Right lobe of liver (tissue), 6 donors: ENCODE data around the gene SH3BGRL2. TPM values are rescaled to one million over a fixed set of nuclear protein-coding genes. Genes with fewer than 3 reads are reported as not detected.
A peak's percentile ranks its signal among the peaks of the same experiment; 100 is the strongest.
"Not testable (repeated sequence)": the region's sequence is repeated elsewhere in the genome, so short reads cannot be mapped to it uniquely, and the experiment has no call there.

Source experiments
- ATAC-seq, 4 donors: fragments of 200-7000 bp; cut with Tn5 transposase; one replicate each; pipeline ENCODE4 v1.9.1; 2020; ENCODE audit warnings: mild to moderate bottlenecking in 4 of 4, moderate library complexity in 4 of 4
- DNase-seq, 3 donors: peaks; one replicate each; pipeline ENCODE4 v3.0.0-alpha.2; 2020
- H3K27ac ChIP-seq, 3 donors: fragments of 200-600 bp; one replicate each; pipeline ENCODE4 v1.8.0; 2022
- H3K27me3 ChIP-seq, 2 donors: fragments of 200-600 bp; one replicate each; pipeline ENCODE4 v1.8.0; 2022
- H3K36me3 ChIP-seq, 4 donors: fragments of 200-600 bp; sonication (generic) in 1 of 4; one replicate each; pipeline versions ENCODE4 v1.5.1 to v1.8.0; 2017 to 2022; ENCODE audit warnings: control low read depth in 1 of 4
- H3K4me1 ChIP-seq, 4 donors: fragments of 200-600 bp; sonication (generic) in 1 of 4; one replicate each; pipeline versions ENCODE4 v1.5.1 to v1.8.0; 2017 to 2022; ENCODE audit warnings: control low read depth in 1 of 4
- H3K4me3 ChIP-seq, 3 donors: fragments of 200-600 bp; one replicate each; pipeline ENCODE4 v1.8.0; 2022
- H3K9me3 ChIP-seq, 4 donors: fragments of 200-600 bp; sonication (generic) in 1 of 4; one replicate each; pipeline versions ENCODE4 v1.5.1 to v1.8.0; 2017 to 2022; ENCODE audit warnings: control low read depth in 1 of 4
- CTCF ChIP-seq, 4 donors: fragments of 200-600 bp in 3 of 4; fragments of 450-650 bp in 1 of 4; IDR thresholded peaks; one replicate each; pipeline versions ENCODE4 v1.5.1 to v1.8.0; 2016 to 2022; ENCODE audit warnings: antibody characterized with exemption in 4 of 4, mild to moderate bottlenecking in 2 of 4
- POLR2A ChIP-seq: fragments of 450-650 bp; IDR thresholded peaks from one replicate; pipeline ENCODE4 v1.6.1; 2017; ENCODE audit warnings: antibody characterized with exemption, mild to moderate bottlenecking
- WGBS: methylation state at CpG from one replicate; pipeline ENCODE4 v1.1.6; 2018; ENCODE audit warnings: low coverage, low lambda C conversion rate; ENCODE audit not compliant: insufficient coverage; ENCODE audit errors: missing lambda C conversion rate; 5-methylcytosine and 5-hydroxymethylcytosine counted together
- intact Hi-C, 2 donors: fragments of 100-400 bp; cut with DNase I; formaldehyde crosslinking; loops; one replicate each; pipeline versions ENCODE4 v1.11.2 to v1.14.1; 2022
- total RNA-seq, 6 experiments: library from RNA; depleted of rRNA in 2 of 6; stranded (reverse); fragments of >200 nt in 2 of 6; fragmentation: NEBNext Ultra II Directional in 3 of 6; extraction: Animal tissue kit (Norgen Biotek cat#: 25700) in 3 of 6; gene quantifications; one replicate each; pipeline versions ENCODE4 v1.1.0 to v1.2.4, GENCODE V29; 2016 to 2023
- donor health status: DM: no; HTN: yes; CAD: no.
- donor health status: DM: no; HTN: no; CAD: no.
- donor health status: DM: no; HTN: no; CAD: no.
- donor health status: DM: no; HTN: yes; CAD: no.
- donor health status: DM: no; HTN: yes; CAD: no.

Gene SH3BGRL2
- total RNA-seq, 6 experiments from 2014 or later = 15.0 to 66.0 (median 39.5) TPM

GRCh38 chr6:79672631-79673111 lies 41.5 kb downstream of the SH3BGRL2 start:
- DNase-seq = no peak
- peak in 3 of 4 donors; percentile 18 to 21 (median 20) for ATAC-seq
- H3K9me3 ChIP-seq = no peaks in the 10 kb centered on the region
- H3K4me3 ChIP-seq = no peak overlapping the region
- WGBS = 25% methylated on average over 2 of the region's 2 CpGs
- H3K36me3 ChIP-seq = peaks cover 0 to 5% (median 2%) of the 10 kb centered on the region in 4 donors
- no peaks in the 10 kb centered on the region for H3K27me3 ChIP-seq
- peak overlapping the region in 1 of 3 donors; percentile 23 for H3K27ac ChIP-seq
- TF ChIP-seq CTCF (IDR thresholded peaks at IDR 0.05) (peak; percentile 34 to 46 (median 43)), POLR2A (no peak)
- intact Hi-C loops = no loop called here
- peaks cover 0 to 17% (median 7%) of the 10 kb centered on the region in 4 donors for H3K4me1 ChIP-seq

GRCh38 chr6:79673947-79674346 lies 42.8 kb downstream of the SH3BGRL2 start:
- Histone ChIP-seq H3K36me3 (peaks cover 0 to 5% (median 2%) of the 10 kb centered on the region in 4 donors), H3K9me3 (no peaks in the 10 kb centered on the region)

GRCh38 chr6:79676785-79677736 lies 45.9 kb downstream of the SH3BGRL2 start:
- ATAC-seq = peak; percentile 83 to 91 (median 86)
- WGBS = 33% methylated on average over 8 of the region's 8 CpGs
- peak overlapping the region in 1 of 3 donors; percentile 42 for H3K27ac ChIP-seq
- TF ChIP-seq POLR2A (no peak), CTCF (IDR thresholded peaks at IDR 0.05) (no peak)
- intact Hi-C loops = no loop called here
- H3K4me3 ChIP-seq = no peak overlapping the region
- peaks cover 0 to 11% (median 0%) of the 10 kb centered on the region in 4 donors for H3K4me1 ChIP-seq
- no peak for DNase-seq
- H3K9me3 ChIP-seq = no peaks in the 10 kb centered on the region
- peaks cover 0 to 5% (median 2%) of the 10 kb centered on the region in 4 donors for H3K36me3 ChIP-seq
- H3K27me3 ChIP-seq = no peaks in the 10 kb centered on the region

More at GRCh38 chr6:79673947-79674346, 42.8 kb downstream of the SH3BGRL2 start:
- intact Hi-C loops = no loop called here
- no peak for TF ChIP-seq CTCF (IDR thresholded peaks at IDR 0.05)
- no peak for TF ChIP-seq POLR2A
- Histone ChIP-seq H3K27ac (no peak overlapping the region), H3K4me1 (peaks cover 0 to 18% (median 7%) of the 10 kb centered on the region in 4 donors), H3K27me3 (no peaks in the 10 kb centered on the region), H3K4me3 (no peak overlapping the region)
- 89% methylated on average over 3 of the region's 3 CpGs for WGBS
- ATAC-seq = no peak
- no peak for DNase-seq

GRCh38 chr6:79682682-79683081 lies 51.6 kb downstream of the SH3BGRL2 start:
- H3K4me3 ChIP-seq, H3K36me3 ChIP-seq, H3K9me3 ChIP-seq, H3K27ac ChIP-seq, intact Hi-C loops, ATAC-seq, DNase-seq, H3K27me3 ChIP-seq: not testable (repeated sequence)
- H3K4me1 ChIP-seq = peaks cover 0 to 10% (median 1%) of the 10 kb centered on the region in 4 donors
- 100% methylated on average over 1 of the region's 4 CpGs for WGBS

GRCh38 chr6:79684876-79685275 lies 53.7 kb downstream of the SH3BGRL2 start:
- Histone ChIP-seq H3K4me3 (no peak overlapping the region), H3K9me3 (no peaks in the 10 kb centered on the region), H3K4me1 (peaks cover 0 to 9% (median 4%) of the 10 kb centered on the region in 4 donors), H3K27ac (no peak overlapping the region), H3K36me3 (no peaks in the 10 kb centered on the region), H3K27me3 (no peaks in the 10 kb centered on the region)
- DNase-seq (no peak), ATAC-seq (no peak)
- TF ChIP-seq CTCF (IDR thresholded peaks at IDR 0.05) (no peak), POLR2A (no peak)
- 88% methylated on average over 1 of the region's 1 CpG for WGBS
- intact Hi-C loops = no loop called here
